Hepatocyte (in vitro differentiated cells): ENCODE measurements around the gene SFTPD. TPM values are rescaled to one million over a fixed set of nuclear protein-coding genes. Genes with fewer than 3 reads are reported as not detected.
A peak's percentile ranks its signal among the peaks of the same experiment; 100 is the strongest.

ENCODE experiments used
- DNase-seq: peaks from one replicate; pipeline ENCODE4 v3.0.0-alpha.2; 2016; ENCODE audit warnings: low spot score
- H2AFZ ChIP-seq: fragments of 200-600 bp; sonication (generic); 2 replicates; pipeline ENCODE4 v1.6.0; 2016; ENCODE audit warnings: antibody characterized with exemption, mild to moderate bottlenecking
- H3K27ac ChIP-seq: fragments of 200-600 bp; sonication (generic); 2 replicates; pipeline ENCODE4 v1.5.1; 2016; ENCODE audit warnings: mild to moderate bottlenecking
- H3K27me3 ChIP-seq: fragments of 200-600 bp; sonication (generic); 2 replicates; pipeline ENCODE4 v1.6.1; 2016
- H3K36me3 ChIP-seq: fragments of 200-600 bp; sonication (generic); replicated peaks from 2 replicates; pipeline ENCODE4 v1.5.1; 2016; ENCODE audit warnings: low read depth; ENCODE audit not compliant: insufficient read depth
- H3K4me1 ChIP-seq: fragments of 200-600 bp; sonication (generic); 2 replicates; pipeline ENCODE4 v1.5.1; 2016; ENCODE audit warnings: mild to moderate bottlenecking, moderate library complexity; ENCODE audit not compliant: insufficient read depth
- H3K4me2 ChIP-seq: fragments of 200-600 bp; sonication (generic); 2 replicates; pipeline ENCODE4 v1.6.0; 2016
- H3K4me3 ChIP-seq: fragments of 200-600 bp; sonication (generic); 2 replicates; pipeline ENCODE4 v1.5.1; 2016; ENCODE audit warnings: mild to moderate bottlenecking
- H3K79me2 ChIP-seq: fragments of 200-600 bp; sonication (generic); 2 replicates; pipeline ENCODE4 v1.6.0; 2017; ENCODE audit warnings: mild to moderate bottlenecking
- H3K9me2 ChIP-seq: fragments of 200-600 bp; sonication (generic); replicated peaks from 2 replicates; pipeline ENCODE4 v1.6.0; 2017; ENCODE audit warnings: mild to moderate bottlenecking; ENCODE audit not compliant: insufficient read depth
- H3K9me3 ChIP-seq: fragments of 200-600 bp; sonication (generic); 2 replicates; pipeline ENCODE4 v1.5.1; 2016; ENCODE audit warnings: low read depth, mild to moderate bottlenecking
- H4K20me1 ChIP-seq: fragments of 200-600 bp; sonication (generic); 2 replicates; pipeline ENCODE4 v1.6.0; 2016; ENCODE audit warnings: mild to moderate bottlenecking; ENCODE audit not compliant: insufficient read depth, poor library complexity, severe bottlenecking
- EZH2 ChIP-seq: fragments of 200-600 bp; sonication (generic); IDR thresholded peaks from 2 replicates; pipeline ENCODE4 v1.6.1; 2016; ENCODE audit warnings: antibody characterized with exemption, mild to moderate bottlenecking, borderline replicate concordance
- EZH2phosphoT487 ChIP-seq: fragments of 200-600 bp; sonication (generic); IDR thresholded peaks from one replicate; pipeline ENCODE4 v1.6.1; 2018; ENCODE audit warnings: antibody characterized with exemption, mild to moderate bottlenecking, low read depth, moderate library complexity; ENCODE audit not compliant: unreplicated experiment, severe bottlenecking
- WGBS: methylation state at CpG from one replicate; pipeline ENCODE4 v1.1.6; 2016; ENCODE audit warnings: low lambda C conversion rate; ENCODE audit errors: missing lambda C conversion rate; 5-methylcytosine and 5-hydroxymethylcytosine counted together
- polyA plus RNA-seq: library from polyadenylated mRNA; unstranded; fragments of >200 nt; fragmentation: Nextera tagmentation; extraction: Ambion mirVana; gene quantifications from 2 replicates; pipeline ENCODE4 v1.2.1, GENCODE V29; 2016
- total RNA-seq: library from RNA; depleted of rRNA; stranded (reverse); fragments of >200 nt; gene quantifications from 2 replicates; pipeline ENCODE4 v1.2.3, GENCODE V29; 2014
- TF ChIP-seq, protein P1 (sequence below): fragments of 200-600 bp; sonication (generic); IDR thresholded peaks from 2 replicates; pipeline ENCODE4 v1.5.1; 2016; ENCODE audit warnings: antibody characterized with exemption, mild to moderate bottlenecking; ENCODE audit not compliant: poor library complexity

SFTPD gene
- total and polyA plus RNA-seq, 2 experiments from 2014 or later: 55.5 to 233 TPM

DNA sequence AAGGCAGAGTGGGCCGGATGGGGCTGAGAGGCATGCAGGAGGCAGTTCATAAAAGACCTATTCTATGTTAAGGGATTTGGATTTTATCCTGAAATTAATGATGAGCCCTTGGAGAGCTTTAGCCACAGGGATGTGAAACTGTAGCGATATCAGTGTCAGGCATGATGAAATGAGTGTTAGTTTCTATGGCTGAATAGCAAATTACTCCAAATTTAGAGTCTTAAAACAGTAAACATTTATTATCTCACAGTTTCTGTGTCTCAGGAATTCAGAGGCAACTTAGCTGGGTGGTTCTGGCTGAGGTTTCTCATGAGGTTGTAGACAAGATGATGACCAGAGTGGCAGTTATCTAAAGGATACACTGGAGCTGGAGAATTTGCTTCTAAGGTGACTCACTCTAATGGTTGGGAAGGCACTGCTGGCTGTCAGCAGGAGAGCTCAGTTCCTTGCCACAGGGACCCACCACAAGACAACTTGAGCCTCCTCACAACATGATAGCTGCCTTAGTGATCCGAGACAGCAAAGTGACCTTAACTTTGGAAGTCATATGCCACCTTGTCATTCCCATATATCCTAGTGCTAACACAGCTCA lies 36.7 kb upstream of the SFTPD start:
- Histone ChIP-seq H3K27me3 (peaks cover 12% of the 10 kb centered on the region), H3K4me2 (no peak overlapping the region), H3K27ac (peak overlapping the region; percentile 62), H2AFZ (no peak overlapping the region), H4K20me1 (no peaks in the 10 kb centered on the region), H3K9me2 (no peaks in the 10 kb centered on the region), H3K4me1 (no peaks in the 10 kb centered on the region), H3K9me3 (peaks cover 7% of the 10 kb centered on the region), H3K36me3 (no peaks in the 10 kb centered on the region), H3K79me2 (no peaks in the 10 kb centered on the region), H3K4me3 (no peak overlapping the region)
- TF ChIP-seq, protein P1, sequence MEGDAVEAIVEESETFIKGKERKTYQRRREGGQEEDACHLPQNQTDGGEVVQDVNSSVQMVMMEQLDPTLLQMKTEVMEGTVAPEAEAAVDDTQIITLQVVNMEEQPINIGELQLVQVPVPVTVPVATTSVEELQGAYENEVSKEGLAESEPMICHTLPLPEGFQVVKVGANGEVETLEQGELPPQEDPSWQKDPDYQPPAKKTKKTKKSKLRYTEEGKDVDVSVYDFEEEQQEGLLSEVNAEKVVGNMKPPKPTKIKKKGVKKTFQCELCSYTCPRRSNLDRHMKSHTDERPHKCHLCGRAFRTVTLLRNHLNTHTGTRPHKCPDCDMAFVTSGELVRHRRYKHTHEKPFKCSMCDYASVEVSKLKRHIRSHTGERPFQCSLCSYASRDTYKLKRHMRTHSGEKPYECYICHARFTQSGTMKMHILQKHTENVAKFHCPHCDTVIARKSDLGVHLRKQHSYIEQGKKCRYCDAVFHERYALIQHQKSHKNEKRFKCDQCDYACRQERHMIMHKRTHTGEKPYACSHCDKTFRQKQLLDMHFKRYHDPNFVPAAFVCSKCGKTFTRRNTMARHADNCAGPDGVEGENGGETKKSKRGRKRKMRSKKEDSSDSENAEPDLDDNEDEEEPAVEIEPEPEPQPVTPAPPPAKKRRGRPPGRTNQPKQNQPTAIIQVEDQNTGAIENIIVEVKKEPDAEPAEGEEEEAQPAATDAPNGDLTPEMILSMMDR: no peak
- TF ChIP-seq EZH2phosphoT487: no peak
- no peak for TF ChIP-seq EZH2
- peak; percentile 22 for DNase-seq
- 70% methylated on average over 3 of the region's 3 CpGs for WGBS

DNA sequence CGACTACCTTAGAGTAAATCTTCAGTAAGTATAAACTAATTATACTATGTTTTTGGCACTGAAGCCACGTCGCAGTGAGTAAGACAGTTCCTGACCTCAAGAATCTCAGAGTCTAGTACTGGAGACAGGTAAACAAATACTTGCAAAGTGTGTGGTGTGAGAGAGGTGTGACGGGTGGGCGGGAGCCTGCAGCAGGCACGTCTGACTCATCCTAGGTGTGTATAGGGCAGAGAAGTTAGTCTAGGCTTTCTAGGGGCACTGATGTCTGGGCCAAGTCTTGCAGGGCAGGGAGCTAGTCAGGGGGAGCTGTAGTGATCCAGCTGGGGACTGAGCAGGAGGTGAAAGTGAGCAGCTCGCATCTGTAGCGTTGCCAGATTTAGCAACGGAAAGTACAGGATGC lies 35.9 kb upstream of the SFTPD start:
- Histone ChIP-seq H3K9me2 (no peaks in the 10 kb centered on the region), H3K4me3 (no peak overlapping the region), H3K4me1 (no peaks in the 10 kb centered on the region), H3K9me3 (no peaks in the 10 kb centered on the region), H3K27me3 (peaks cover 19% of the 10 kb centered on the region), H3K79me2 (no peaks in the 10 kb centered on the region), H3K27ac (no peak overlapping the region), H4K20me1 (no peaks in the 10 kb centered on the region), H2AFZ (no peak overlapping the region), H3K4me2 (no peak overlapping the region), H3K36me3 (no peaks in the 10 kb centered on the region)
- peak; percentile 63 for DNase-seq
- 64% methylated on average over 9 of the region's 9 CpGs for WGBS
- no peak for TF ChIP-seq EZH2
- no peak for TF ChIP-seq EZH2phosphoT487
- TF ChIP-seq, protein P1: no peak

DNA sequence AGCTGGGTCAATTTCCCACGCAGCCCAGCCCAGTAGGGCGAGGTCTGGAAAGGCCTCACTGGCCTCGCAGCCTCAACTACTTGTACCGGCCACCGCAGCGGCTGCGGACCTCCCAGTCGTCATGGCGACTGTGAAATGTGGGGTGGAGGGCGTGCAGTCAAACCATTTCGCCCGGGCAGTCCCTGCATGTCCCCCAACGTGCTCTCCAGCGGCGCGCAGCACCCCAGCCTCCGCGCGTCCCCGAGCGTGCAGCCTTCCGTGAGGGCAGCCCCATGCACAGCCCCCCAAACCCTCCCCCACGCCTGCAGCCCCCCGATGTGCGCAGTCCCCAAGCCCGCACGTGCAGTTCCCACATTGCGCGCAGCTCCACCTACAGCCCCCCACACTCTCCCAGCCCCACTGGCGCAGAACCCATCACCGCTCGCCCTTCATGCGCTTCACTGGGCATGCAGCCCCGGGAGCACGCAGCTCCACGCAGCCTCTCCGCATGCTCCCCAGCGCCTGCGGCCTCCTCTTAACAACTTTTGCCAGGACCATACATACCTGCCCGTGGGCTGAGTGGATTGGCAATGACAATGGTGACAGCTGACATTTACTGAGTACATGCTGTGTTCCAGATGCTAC lies 34.5 kb upstream of the SFTPD start:
- TF ChIP-seq EZH2phosphoT487: no peak
- TF ChIP-seq EZH2: no peak
- TF ChIP-seq, protein P1: no peak
- H3K27ac ChIP-seq: no peak overlapping the region
- H3K4me1 ChIP-seq: no peaks in the 10 kb centered on the region
- no peak overlapping the region for H3K4me3 ChIP-seq
- H3K36me3 ChIP-seq: no peaks in the 10 kb centered on the region
- H3K4me2 ChIP-seq: peak overlapping the region; percentile 97
- H4K20me1 ChIP-seq: no peaks in the 10 kb centered on the region
- H3K27me3 ChIP-seq: peaks cover 21% of the 10 kb centered on the region
- DNase-seq: no peak
- H2AFZ ChIP-seq: no peak overlapping the region
- H3K79me2 ChIP-seq: no peaks in the 10 kb centered on the region
- WGBS: 95% methylated on average over 26 of the region's 40 CpGs
- H3K9me3 ChIP-seq: no peaks in the 10 kb centered on the region
- H3K9me2 ChIP-seq: no peaks in the 10 kb centered on the region
